ENCODE measurements around the gene KNDC1.

KNDC1 gene

DNA sequence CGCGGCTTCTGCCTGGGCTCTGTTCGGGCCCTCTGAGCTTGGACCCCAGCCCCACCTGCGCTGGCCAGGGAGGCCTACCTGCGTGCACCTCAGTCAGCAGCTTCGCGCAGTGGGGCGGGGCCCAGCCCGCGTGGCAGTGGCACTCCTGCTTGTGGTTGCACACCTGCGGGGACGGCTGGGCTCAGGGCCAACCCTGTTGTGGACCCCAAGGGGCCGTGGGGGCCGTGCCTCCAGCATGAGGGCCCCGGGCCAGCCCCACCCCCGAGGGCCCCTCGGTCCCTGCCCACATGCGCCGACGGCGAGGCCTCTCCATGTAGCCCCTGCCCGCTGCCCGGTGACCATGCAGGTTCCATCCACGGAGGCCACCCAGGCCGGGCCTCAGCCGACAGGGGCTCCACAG is 109.3 kb downstream of the KNDC1 start:
- no peaks in the 10 kb centered on the region for H3K9me3 ChIP-seq (ENCODE audit: insufficient read depth, low read length)
- H3K79me2 ChIP-seq (ENCODE audit: low read length): peaks cover 4% of the 10 kb centered on the region
- no peak overlapping the region for H2AFZ ChIP-seq (ENCODE audit: low read depth, low read length)
- H3K27me3 ChIP-seq (ENCODE audit: low read depth, low read length): no peaks in the 10 kb centered on the region
- TF ChIP-seq, protein P1, sequence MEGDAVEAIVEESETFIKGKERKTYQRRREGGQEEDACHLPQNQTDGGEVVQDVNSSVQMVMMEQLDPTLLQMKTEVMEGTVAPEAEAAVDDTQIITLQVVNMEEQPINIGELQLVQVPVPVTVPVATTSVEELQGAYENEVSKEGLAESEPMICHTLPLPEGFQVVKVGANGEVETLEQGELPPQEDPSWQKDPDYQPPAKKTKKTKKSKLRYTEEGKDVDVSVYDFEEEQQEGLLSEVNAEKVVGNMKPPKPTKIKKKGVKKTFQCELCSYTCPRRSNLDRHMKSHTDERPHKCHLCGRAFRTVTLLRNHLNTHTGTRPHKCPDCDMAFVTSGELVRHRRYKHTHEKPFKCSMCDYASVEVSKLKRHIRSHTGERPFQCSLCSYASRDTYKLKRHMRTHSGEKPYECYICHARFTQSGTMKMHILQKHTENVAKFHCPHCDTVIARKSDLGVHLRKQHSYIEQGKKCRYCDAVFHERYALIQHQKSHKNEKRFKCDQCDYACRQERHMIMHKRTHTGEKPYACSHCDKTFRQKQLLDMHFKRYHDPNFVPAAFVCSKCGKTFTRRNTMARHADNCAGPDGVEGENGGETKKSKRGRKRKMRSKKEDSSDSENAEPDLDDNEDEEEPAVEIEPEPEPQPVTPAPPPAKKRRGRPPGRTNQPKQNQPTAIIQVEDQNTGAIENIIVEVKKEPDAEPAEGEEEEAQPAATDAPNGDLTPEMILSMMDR (IDR thresholded peaks at IDR 0.05; ENCODE audit: low read depth, low read length): no peak
- no peak for TF ChIP-seq EZH2phosphoT487 (IDR thresholded peaks at IDR 0.05; ENCODE audit: low read depth)
- no peak overlapping the region for H3K4me2 ChIP-seq (ENCODE audit: low read length)
- H3K4me1 ChIP-seq (ENCODE audit: low read length): peaks cover 5% of the 10 kb centered on the region; the same call in 1 of the 2 replicates
- H3K9ac ChIP-seq (ENCODE audit: low read length): no peak overlapping the region
- peaks cover 14% of the 10 kb centered on the region for H3K36me3 ChIP-seq (replicated peaks; ENCODE audit: low read depth, low read length)
- no peak overlapping the region for H3K27ac ChIP-seq (ENCODE audit: low read length)
- peaks cover 2% of the 10 kb centered on the region; the same call in 1 of the 2 replicates for H4K20me1 ChIP-seq (ENCODE audit: insufficient read depth, low read length)
- no peak overlapping the region for H3K4me3 ChIP-seq (ENCODE audit: low read length)

DNA sequence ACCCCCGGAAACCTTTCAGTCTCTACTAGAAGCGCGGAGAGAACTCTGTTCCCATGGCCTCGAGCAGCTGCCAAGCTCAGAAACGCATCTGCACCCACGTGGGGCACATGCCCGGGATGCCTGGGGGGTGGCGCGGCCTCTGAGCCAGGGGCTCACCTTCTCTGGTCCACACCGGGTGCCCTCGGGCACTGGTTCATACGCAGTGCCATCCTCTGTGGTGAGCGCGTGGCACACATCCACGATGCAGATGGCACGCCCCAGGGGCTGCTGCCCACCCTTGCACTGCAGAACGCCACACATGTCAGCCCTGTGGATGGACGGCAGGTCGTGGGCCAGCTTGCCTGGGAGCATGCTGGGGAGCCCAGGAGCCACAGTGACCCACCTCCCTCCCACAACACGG is 110.2 kb downstream of the KNDC1 start:
- Histone ChIP-seq H3K36me3 (replicated peaks; ENCODE audit: low read depth, low read length) (peaks cover 19% of the 10 kb centered on the region), H3K27me3 (ENCODE audit: low read depth, low read length) (no peaks in the 10 kb centered on the region), H3K4me1 (ENCODE audit: low read length) (peaks cover 9% of the 10 kb centered on the region; the same call in 1 of the 2 replicates), H3K9ac (ENCODE audit: low read length) (no peak overlapping the region), H3K9me3 (ENCODE audit: insufficient read depth, low read length) (no peaks in the 10 kb centered on the region), H3K27ac (ENCODE audit: low read length) (no peak overlapping the region), H4K20me1 (ENCODE audit: insufficient read depth, low read length) (peaks cover 6% of the 10 kb centered on the region), H3K4me2 (ENCODE audit: low read length) (no peak overlapping the region), H3K79me2 (ENCODE audit: low read length) (peaks cover 11% of the 10 kb centered on the region), H3K4me3 (ENCODE audit: low read length) (no peak overlapping the region), H2AFZ (ENCODE audit: low read depth, low read length) (no peak overlapping the region)
- TF ChIP-seq EZH2phosphoT487 (IDR thresholded peaks at IDR 0.05; ENCODE audit: low read depth): no peak
- TF ChIP-seq, protein P1 (IDR thresholded peaks at IDR 0.05; ENCODE audit: low read depth, low read length): no peak

DNA sequence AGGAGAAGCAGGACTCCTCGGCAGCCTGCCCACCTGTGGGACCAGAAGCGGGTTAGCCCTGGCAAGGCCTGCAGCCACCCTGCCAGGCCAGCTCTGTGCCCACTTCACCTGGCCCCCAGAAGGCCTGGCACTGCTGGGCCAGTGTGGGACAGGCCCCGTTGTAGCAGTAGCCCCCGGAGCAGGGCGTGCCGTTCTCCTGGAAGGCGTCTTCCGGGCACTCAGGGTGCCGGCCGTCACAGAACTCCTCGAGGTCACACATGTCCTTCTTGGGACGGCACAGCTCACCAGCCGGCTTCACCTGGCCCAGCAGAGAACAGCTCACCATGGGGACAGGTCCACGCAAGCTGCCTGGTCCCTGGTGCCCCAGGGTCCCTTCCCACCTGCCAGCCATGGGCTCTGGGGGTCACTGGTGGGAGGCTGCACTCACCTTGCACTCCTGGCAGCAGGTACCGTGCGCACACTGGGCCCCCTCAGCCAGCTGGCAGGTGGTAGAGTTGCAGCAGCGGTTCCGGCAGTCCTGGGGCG is 110.8 kb downstream of the KNDC1 start:
- Histone ChIP-seq H3K4me2 (ENCODE audit: low read length) (no peak overlapping the region), H3K36me3 (replicated peaks; ENCODE audit: low read depth, low read length) (peaks cover 21% of the 10 kb centered on the region), H2AFZ (ENCODE audit: low read depth, low read length) (no peak overlapping the region), H3K27ac (ENCODE audit: low read length) (no peak overlapping the region), H3K4me3 (ENCODE audit: low read length) (no peak overlapping the region), H3K79me2 (ENCODE audit: low read length) (peaks cover 17% of the 10 kb centered on the region), H4K20me1 (ENCODE audit: insufficient read depth, low read length) (peaks cover 6% of the 10 kb centered on the region), H3K27me3 (ENCODE audit: low read depth, low read length) (no peaks in the 10 kb centered on the region), H3K4me1 (ENCODE audit: low read length) (peaks cover 9% of the 10 kb centered on the region; the same call in 1 of the 2 replicates), H3K9me3 (ENCODE audit: insufficient read depth, low read length) (no peaks in the 10 kb centered on the region), H3K9ac (ENCODE audit: low read length) (no peak overlapping the region)
- TF ChIP-seq, protein P1 (IDR thresholded peaks at IDR 0.05; ENCODE audit: low read depth, low read length): no peak
- no peak for TF ChIP-seq EZH2phosphoT487 (IDR thresholded peaks at IDR 0.05; ENCODE audit: low read depth)

DNA sequence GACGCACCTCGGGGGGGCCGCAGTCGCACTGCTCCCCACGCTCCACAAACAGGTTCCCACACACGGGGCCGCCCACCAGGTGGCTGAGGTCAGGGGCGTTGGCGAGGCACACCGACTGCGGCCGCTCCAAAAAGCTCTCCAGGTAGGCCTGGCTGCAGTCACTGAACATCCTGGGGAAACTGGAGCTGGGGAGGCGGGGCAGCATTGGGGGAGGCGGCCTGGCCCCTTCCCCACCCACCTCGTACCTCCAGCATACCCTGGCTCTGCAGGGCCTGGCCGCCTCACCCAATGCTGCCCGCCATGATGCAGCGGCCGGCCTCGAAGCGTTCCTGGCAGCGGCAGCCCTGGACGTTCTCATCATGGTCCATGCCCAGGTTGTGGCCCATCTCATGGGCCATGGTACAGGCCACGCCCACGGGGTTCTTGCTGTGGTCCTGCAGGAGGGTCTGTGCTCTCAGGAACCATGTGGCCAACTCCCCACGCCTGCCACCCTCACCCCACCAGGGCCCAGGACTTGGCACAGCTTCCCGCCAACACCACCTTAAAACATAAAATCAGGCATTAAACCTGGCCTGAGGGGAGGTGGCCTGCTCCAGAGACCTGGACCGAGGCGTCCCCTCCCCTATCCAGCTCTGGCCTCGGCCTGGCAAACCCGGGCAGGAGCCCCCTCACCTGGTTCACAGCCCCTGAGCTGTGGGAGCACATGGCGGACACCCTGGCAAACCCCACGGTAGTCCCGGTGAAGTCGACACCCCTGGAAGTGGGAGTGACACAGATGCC is 111.7 kb downstream of the KNDC1 start:
- H3K4me1 ChIP-seq (ENCODE audit: low read length): peaks cover 9% of the 10 kb centered on the region; the same call in 1 of the 2 replicates
- H2AFZ ChIP-seq (ENCODE audit: low read depth, low read length): no peak overlapping the region
- no peak overlapping the region for H3K27ac ChIP-seq (ENCODE audit: low read length)
- H3K4me2 ChIP-seq (ENCODE audit: low read length): no peak overlapping the region
- no peak overlapping the region for H3K4me3 ChIP-seq (ENCODE audit: low read length)
- TF ChIP-seq, protein P1 (IDR thresholded peaks at IDR 0.05; ENCODE audit: low read depth, low read length): no peak
- TF ChIP-seq EZH2phosphoT487 (IDR thresholded peaks at IDR 0.05; ENCODE audit: low read depth): no peak
- no peak overlapping the region for H3K9ac ChIP-seq (ENCODE audit: low read length)
- no peaks in the 10 kb centered on the region for H3K9me3 ChIP-seq (ENCODE audit: insufficient read depth, low read length)
- H4K20me1 ChIP-seq (ENCODE audit: insufficient read depth, low read length): peaks cover 6% of the 10 kb centered on the region
- H3K79me2 ChIP-seq (ENCODE audit: low read length): peaks cover 25% of the 10 kb centered on the region
- H3K27me3 ChIP-seq (ENCODE audit: low read depth, low read length): no peaks in the 10 kb centered on the region
- peaks cover 21% of the 10 kb centered on the region for H3K36me3 ChIP-seq (replicated peaks; ENCODE audit: low read depth, low read length)
